ENCODE results near the gene KLF7.

GRCh38 chr2:207142461-207142860 is 23.3 kb downstream of the KLF7 start:
- TF ChIP-seq ZFP30 (CRISPR knock-in tag; IDR thresholded peaks at IDR 0.05): no peak
- TF ChIP-seq CREB5 (CRISPR knock-in tag; IDR thresholded peaks at IDR 0.05; ENCODE audit: low read depth): no peak
- no peak for TF ChIP-seq ZC3H10 (CRISPR knock-in tag; IDR thresholded peaks at IDR 0.05)
- TF ChIP-seq PATZ1 (CRISPR knock-in tag; IDR thresholded peaks at IDR 0.05; ENCODE audit: borderline replicate concordance): no peak
- TF ChIP-seq PPARA (CRISPR knock-in tag; IDR thresholded peaks at IDR 0.05; ENCODE audit: borderline replicate concordance): no peak
- TF ChIP-seq GLIS3 (CRISPR knock-in tag; IDR thresholded peaks at IDR 0.05): no peak
- no peak for TF ChIP-seq ESRRG (CRISPR knock-in tag; IDR thresholded peaks at IDR 0.05)
- TF ChIP-seq TOX (CRISPR knock-in tag; IDR thresholded peaks at IDR 0.05; ENCODE audit: borderline replicate concordance): no peak
